ENCODE data around the gene PRKCA. TPM values are rescaled to one million over a fixed set of nuclear protein-coding genes. Genes with fewer than 3 reads are reported as not detected.

Gene PRKCA
- total and polyA plus RNA-seq, 10 of the 15 experiments (the other 5 are each of a cell fraction or from before 2014, with no cell fraction given), result 0.11 to 14.6 (median 0.72) TPM

GRCh38 chr17:66491665-66492064 lies 189.3 kb downstream of the PRKCA start:
- Histone ChIP-seq H3K27me3 (replicated peaks in 1 of 2; ENCODE audit: control insufficient read depth in 2 of 2, insufficient read depth in 2 of 2, low read length in 1 of 2) (no peaks in the 10 kb centered on the region), H3K4me3 (no peak overlapping the region), H3K9me3 (replicated peaks; ENCODE audit: control insufficient read depth, insufficient read depth, low read length) (no peaks in the 10 kb centered on the region), H4K20me1 (ENCODE audit: control insufficient read depth, insufficient read depth) (no peaks in the 10 kb centered on the region), H3K4me2 (ENCODE audit: control insufficient read depth, insufficient read depth) (no peak overlapping the region), H3K4me1 (ENCODE audit: control insufficient read depth, insufficient read depth, low read length) (no peaks in the 10 kb centered on the region), H3K79me2 (ENCODE audit: control insufficient read depth, insufficient read depth, low read length) (no peaks in the 10 kb centered on the region), H3K36me3 (ENCODE audit: control insufficient read depth in 2 of 2, insufficient read depth in 2 of 2, low read length in 1 of 2) (no peaks in the 10 kb centered on the region), H2AFZ (ENCODE audit: control insufficient read depth, low read depth, low read length) (no peak overlapping the region), H3K27ac (ENCODE audit: control insufficient read depth, insufficient read depth) (no peak overlapping the region), H3K9ac (ENCODE audit: control insufficient read depth, insufficient read depth, low read length) (no peak overlapping the region)
- RAD21 ChIA-PET (ENCODE audit: unreplicated experiment), result no interaction called here
- intact Hi-C loops (cut with micrococcal nuclease; ENCODE audit: unreplicated experiment) (no loop called here), in situ Hi-C loops (cut with MboI) (no loop called here)
- no peak for ATAC-seq
- CTCF ChIA-PET, result interaction anchor here (1.5 kb wide), 1 partner anchor 81 kb away, joined by 3 read pairs; no protein-coding TSS in a partner anchor
- WGBS (ENCODE audit: insufficient coverage, insufficient replicate concordance, low lambda C conversion rate, missing lambda C conversion rate), result 12% methylated on average over 3 of the region's 3 CpGs
- FAIRE-seq, result no peak
- BruUV-seq (replicated peaks), result no TSS peak
- no peak for DNase-seq (ENCODE audit: low read depth, low spot score)
- SMC1A ChIA-PET (ENCODE audit: uncharacterized antibody, unreplicated experiment), result interaction anchor here (1.3 kb wide), 1 partner anchor 22 kb away, joined by 3 read pairs; no protein-coding TSS in a partner anchor
- POLR2A ChIA-PET, result interaction anchor here (1.0 kb wide), 1 partner anchor 19 kb away, joined by 4 read pairs; no protein-coding TSS in a partner anchor
- TF ChIP-seq ZBED1 (IDR thresholded peaks at IDR 0.05; ENCODE audit: borderline replicate concordance), result no peak
- no peak for TF ChIP-seq TCF12 (IDR thresholded peaks at IDR 0.05; ENCODE audit: low read depth, low read length)
- no peak for TF ChIP-seq IRF3 (IDR thresholded peaks at IDR 0.05)
- TF ChIP-seq TCF3 (IDR thresholded peaks at IDR 0.05; ENCODE audit: borderline replicate concordance, insufficient read depth, low read depth, low read length), result no peak

- ChIA-PET POLR2A (no interaction called here), CTCF (interaction anchor here (1.5 kb wide), 1 partner anchor 81 kb away, joined by 3 read pairs; no protein-coding TSS in a partner anchor), SMC1A (ENCODE audit: uncharacterized antibody, unreplicated experiment) (interaction anchor here (1.3 kb wide), 1 partner anchor 22 kb away, joined by 3 read pairs; no protein-coding TSS in a partner anchor), RAD21 (ENCODE audit: unreplicated experiment) (no interaction called here)
- no peaks in the 10 kb centered on the region for H4K20me1 ChIP-seq (ENCODE audit: control insufficient read depth, insufficient read depth)
- no peak overlapping the region for H3K4me2 ChIP-seq (ENCODE audit: control insufficient read depth, insufficient read depth)
- no peak overlapping the region for H2AFZ ChIP-seq (ENCODE audit: control insufficient read depth, low read depth, low read length)
- H3K79me2 ChIP-seq (ENCODE audit: control insufficient read depth, insufficient read depth, low read length), result no peaks in the 10 kb centered on the region
- 19% methylated on average over 4 of the region's 4 CpGs for WGBS (ENCODE audit: insufficient coverage, insufficient replicate concordance, low lambda C conversion rate, missing lambda C conversion rate)
- BruUV-seq (replicated peaks), result no TSS peak
- no peak overlapping the region for H3K27ac ChIP-seq (ENCODE audit: control insufficient read depth, insufficient read depth)
- intact Hi-C loops (cut with micrococcal nuclease; ENCODE audit: unreplicated experiment) (no loop called here), in situ Hi-C loops (cut with MboI) (no loop called here)
- no peak overlapping the region for H3K9ac ChIP-seq (ENCODE audit: control insufficient read depth, insufficient read depth, low read length)
- no peaks in the 10 kb centered on the region for H3K27me3 ChIP-seq (replicated peaks in 1 of 2; ENCODE audit: control insufficient read depth in 2 of 2, insufficient read depth in 2 of 2, low read length in 1 of 2)
- H3K9me3 ChIP-seq (replicated peaks; ENCODE audit: control insufficient read depth, insufficient read depth, low read length), result no peaks in the 10 kb centered on the region
- no peak overlapping the region for H3K4me3 ChIP-seq
- ATAC-seq (no peak), DNase-seq (ENCODE audit: low read depth, low spot score) (no peak), FAIRE-seq (no peak)
- no peaks in the 10 kb centered on the region for H3K36me3 ChIP-seq (ENCODE audit: control insufficient read depth in 2 of 2, insufficient read depth in 2 of 2, low read length in 1 of 2)
- H3K4me1 ChIP-seq (ENCODE audit: control insufficient read depth, insufficient read depth, low read length), result no peaks in the 10 kb centered on the region
- TF ChIP-seq, protein P1, sequence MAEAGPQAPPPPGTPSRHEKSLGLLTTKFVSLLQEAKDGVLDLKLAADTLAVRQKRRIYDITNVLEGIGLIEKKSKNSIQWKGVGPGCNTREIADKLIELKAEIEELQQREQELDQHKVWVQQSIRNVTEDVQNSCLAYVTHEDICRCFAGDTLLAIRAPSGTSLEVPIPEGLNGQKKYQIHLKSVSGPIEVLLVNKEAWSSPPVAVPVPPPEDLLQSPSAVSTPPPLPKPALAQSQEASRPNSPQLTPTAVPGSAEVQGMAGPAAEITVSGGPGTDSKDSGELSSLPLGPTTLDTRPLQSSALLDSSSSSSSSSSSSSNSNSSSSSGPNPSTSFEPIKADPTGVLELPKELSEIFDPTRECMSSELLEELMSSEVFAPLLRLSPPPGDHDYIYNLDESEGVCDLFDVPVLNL (IDR thresholded peaks at IDR 0.05; ENCODE audit: low read depth, low read length), result no peak
- TF ChIP-seq HDAC2 (IDR thresholded peaks at IDR 0.05), result no peak
- TF ChIP-seq TARDBP (IDR thresholded peaks at IDR 0.05; ENCODE audit: borderline replicate concordance), result no peak
- no peak for TF ChIP-seq ATF3 (IDR thresholded peaks at IDR 0.05; ENCODE audit: borderline replicate concordance, extremely low read depth, low read depth, low read length)
- TF ChIP-seq ZNF274 (IDR thresholded peaks at IDR 0.05; ENCODE audit: insufficient read depth, insufficient read length), result no peak
- TF ChIP-seq ESRRA (IDR thresholded peaks at IDR 0.05; ENCODE audit: low read length), result no peak
- no peak for TF ChIP-seq POU2F2 (IDR thresholded peaks at IDR 0.05; ENCODE audit: borderline replicate concordance, low read depth, low read length)
- TF ChIP-seq ZNF207 (IDR thresholded peaks at IDR 0.05; ENCODE audit: borderline replicate concordance), result no peak
- no peak for TF ChIP-seq ASH2L (IDR thresholded peaks at IDR 0.05; ENCODE audit: borderline replicate concordance, low read depth)
- TF ChIP-seq GABPA (IDR thresholded peaks at IDR 0.05; ENCODE audit: low read depth), result no peak
- no peak for TF ChIP-seq NFXL1 (IDR thresholded peaks at IDR 0.05; ENCODE audit: borderline replicate concordance)
- TF ChIP-seq ELK1 (IDR thresholded peaks at IDR 0.05; ENCODE audit: low read depth, low read length), result no peak
These were observed 189.7 kb downstream of the PRKCA start for GRCh38 chr17:66492080-66492479.

Data from GM12878 (cell line).